B cell (primary cell): ENCODE data around the gene ZMYM2. TPM values are rescaled to one million over a fixed set of nuclear protein-coding genes. Genes with fewer than 3 reads are reported as not detected.

ENCODE experiments used
- ATAC-seq: fragments of 200-7000 bp; cut with Tn5 transposase; one replicate; pipeline ENCODE4 v1.10.0; 2021; ENCODE audit warnings: low read depth, mild to moderate bottlenecking, moderate number of reproducible peaks, moderate library complexity
- CTCF ChIA-PET: fragments of 350-600 bp; sonication (Branson Sonifier 250); formaldehyde crosslinking; loops from one replicate; lab custom pipeline; 2021; ENCODE audit warnings: antibody characterized with exemption, inconsistent platforms; lab: Charles Lee
- POLR2A ChIA-PET: fragments of 350-600 bp; sonication (Branson Sonifier 250); formaldehyde crosslinking; loops from one replicate; lab custom pipeline; 2021; ENCODE audit warnings: antibody characterized with exemption; lab: Charles Lee
- DNase-seq: peaks from one replicate; pipeline ENCODE4 v3.0.0; 2013
- H2AFZ ChIP-seq: 2 replicates; pipeline ENCODE4 v1.6.1; 2012; ENCODE audit warnings: mild to moderate bottlenecking, low read depth, low read length; ENCODE audit not compliant: insufficient read depth, poor library complexity, severe bottlenecking
- H3K27ac ChIP-seq, 2 donors: 1 replicate in 1 of 2; 2 replicates in 1 of 2; pipeline ENCODE4 v1.5.1; 2012 to 2013; ENCODE audit warnings: low read length in 2 of 2, mild to moderate bottlenecking in 2 of 2, moderate library complexity in 1 of 2
- H3K27me3 ChIP-seq, 4 experiments: fragments of 200-600 bp in 1 of 4; sonication (generic) in 1 of 4; replicated peaks in 1 of 4; 1 replicate in 2 of 4; 2 replicates in 2 of 4; pipeline versions ENCODE4 v1.6.1 to v1.7.0; 2013 to 2016; ENCODE audit warnings: low read length in 3 of 4, mild to moderate bottlenecking in 2 of 4, mixed read lengths in 1 of 4, moderate library complexity in 1 of 4; ENCODE audit not compliant: insufficient read depth in 4 of 4, control insufficient read depth in 3 of 4; ENCODE audit errors: control extremely low read depth in 1 of 4
- H3K36me3 ChIP-seq, 2 experiments: replicated peaks in 1 of 2; 1 replicate in 1 of 2; 2 replicates in 1 of 2; pipeline versions ENCODE4 v1.6.1 to v1.7.1; 2013; ENCODE audit warnings: low read length in 1 of 2; ENCODE audit not compliant: insufficient read depth in 2 of 2, control insufficient read depth in 1 of 2; ENCODE audit errors: control extremely low read depth in 1 of 2, extremely low read depth in 1 of 2
- H3K4me1 ChIP-seq, 2 donors: fragments of 200-600 bp in 1 of 2; sonication (generic) in 1 of 2; 1 replicate in 1 of 2; 2 replicates in 1 of 2; pipeline versions ENCODE4 v1.5.1 to v1.6.1; 2013 to 2017; ENCODE audit warnings: low read length in 2 of 2; ENCODE audit not compliant: control insufficient read depth in 2 of 2, insufficient read depth in 2 of 2
- H3K4me2 ChIP-seq: replicated peaks from 2 replicates; pipeline ENCODE3; 2012; ENCODE audit warnings: mild to moderate bottlenecking, low read depth, low read length; ENCODE audit not compliant: poor library complexity, severe bottlenecking
- H3K4me3 ChIP-seq, 5 experiments: fragments of 200-600 bp in 1 of 5; sonication (generic) in 1 of 5; 1 replicate in 3 of 5; 2 replicates in 2 of 5; pipeline versions ENCODE4 v1.5.1 to v1.7.0; 2011 to 2016; ENCODE audit warnings: low read length in 4 of 5, mild to moderate bottlenecking in 4 of 5, low read depth in 2 of 5, control low read depth in 1 of 5, moderate library complexity in 1 of 5; ENCODE audit not compliant: insufficient read depth in 1 of 5; ENCODE audit errors: control extremely low read depth in 1 of 5, extremely low read depth in 1 of 5
- H3K79me2 ChIP-seq: fragments of 200-600 bp; sonication (generic); one replicate; pipeline ENCODE4 v1.6.0; 2016; ENCODE audit warnings: low read length; ENCODE audit not compliant: control insufficient read depth, insufficient read depth
- H3K9ac ChIP-seq: fragments of 200-600 bp; sonication (generic); 2 replicates; pipeline ENCODE4 v1.6.1; 2017; ENCODE audit warnings: mild to moderate bottlenecking, low read length, moderate library complexity
- H3K9me3 ChIP-seq, 3 donors: one replicate each; pipeline versions ENCODE4 v1.6.1 to v1.7.1; 2013; ENCODE audit warnings: low read length in 2 of 3; ENCODE audit not compliant: control insufficient read depth in 2 of 3, insufficient read depth in 1 of 3; ENCODE audit errors: control extremely low read depth in 1 of 3
- H4K20me1 ChIP-seq: 2 replicates; pipeline ENCODE4 v1.6.0; 2012; ENCODE audit warnings: mild to moderate bottlenecking, low read length; ENCODE audit not compliant: insufficient read depth, control insufficient read depth, poor library complexity, severe bottlenecking
- H3K27ac Mint-ChIP-seq: one replicate; pipeline ENCODE4 v1.8.0; 2021; ENCODE audit warnings: mixed read lengths
- H3K27me3 Mint-ChIP-seq: one replicate; pipeline ENCODE4 v1.8.0; 2021; ENCODE audit warnings: mixed read lengths
- H3K4me1 Mint-ChIP-seq: one replicate; pipeline ENCODE4 v1.8.0; 2021; ENCODE audit warnings: mixed read lengths
- H3K4me3 Mint-ChIP-seq: one replicate; pipeline ENCODE4 v1.8.0; 2021; ENCODE audit warnings: mixed read lengths
- H3K9me3 Mint-ChIP-seq: one replicate; pipeline ENCODE4 v1.8.0; 2022; ENCODE audit warnings: mixed read lengths; ENCODE audit not compliant: insufficient read depth
- CTCF ChIP-seq: fragments of 200-600 bp; IDR thresholded peaks from one replicate; pipeline ENCODE4 v1.8.0; 2022; ENCODE audit warnings: antibody characterized with exemption, mild to moderate bottlenecking
- EZH2 ChIP-seq: IDR thresholded peaks from 2 replicates; pipeline ENCODE4 v1.6.1; 2012; ENCODE audit warnings: borderline replicate concordance, low read depth, mild to moderate bottlenecking, moderate library complexity, low read length; ENCODE audit not compliant: insufficient read depth, poor library complexity, severe bottlenecking
- WGBS: methylation state at CpG from one replicate; pipeline ENCODE4 v1.1.5; 2013; ENCODE audit warnings: missing lambda C conversion rate; ENCODE audit not compliant: insufficient coverage; 5-methylcytosine and 5-hydroxymethylcytosine counted together
- intact Hi-C: fragments of 100-400 bp; cut with micrococcal nuclease; formaldehyde crosslinking; loops from one replicate; pipeline ENCODE4 v1.10.0; 2022
- polyA plus RNA-seq: library from polyadenylated mRNA; depleted of rRNA; stranded (reverse); fragments of >200 nt; gene quantifications from 2 replicates; pipeline ENCODE4 v1.2.3, GENCODE V29; 2012
- total RNA-seq, 2 donors: library from RNA; stranded (reverse); fragments of 120-200 nt in 1 of 2; gene quantifications; 1 replicate in 1 of 2; 2 replicates in 1 of 2; pipeline versions ENCODE4 v1.2.3 to v1.2.4, GENCODE V29; 2013 to 2022

Gene ZMYM2
- total and polyA plus RNA-seq, 2 donors (not counting 1 experiment from before 2014, with no cell fraction given): 21.7 to 131 TPM

- Histone ChIP-seq H3K4me3 (no peak overlapping the region), H3K27ac (no peak overlapping the region), H3K4me1 (peaks cover 24 to 34% of the 10 kb centered on the region in 2 donors), H3K9me3 (peaks cover 0 to 10% (median 1%) of the 10 kb centered on the region in 3 donors), H2AFZ (no peak overlapping the region), H3K36me3 (no peaks in the 10 kb centered on the region), H4K20me1 (no peaks in the 10 kb centered on the region), H3K9ac (no peak overlapping the region), H3K79me2 (no peaks in the 10 kb centered on the region), H3K27me3 (peaks cover 0 to 41% (median 26%) of the 10 kb centered on the region in 4 experiments), H3K4me2 (no peak overlapping the region)
- intact Hi-C loops: no loop called here
- WGBS: 83% methylated on average over 2 of the region's 4 CpGs
- POLR2A ChIA-PET: no interaction called here
- ATAC-seq (no peak), DNase-seq (no peak)
- TF ChIP-seq EZH2: no peak
- TF ChIP-seq CTCF: no peak
- peak overlapping the region; percentile 30 for H3K4me3 Mint-ChIP-seq
- peaks cover 8% of the 10 kb centered on the region for H3K4me1 Mint-ChIP-seq
- CTCF ChIA-PET: interaction anchor here (1.0 kb wide), 1 partner anchor 18 kb away, joined by 3 read pairs; no protein-coding TSS in a partner anchor
- H3K27me3 Mint-ChIP-seq: peaks cover 27% of the 10 kb centered on the region
- H3K9me3 Mint-ChIP-seq: no peaks in the 10 kb centered on the region
- H3K27ac Mint-ChIP-seq: no peak overlapping the region
Observed at GRCh38 chr13:20125129-20125782, 166.7 kb downstream of the ZMYM2 start.

- Histone ChIP-seq H3K27me3 (peaks cover 0 to 45% (median 28%) of the 10 kb centered on the region in 4 experiments), H3K9ac (no peak overlapping the region), H3K4me3 (no peak overlapping the region), H2AFZ (no peak overlapping the region), H3K9me3 (peaks cover 0 to 10% (median 1%) of the 10 kb centered on the region in 3 donors), H4K20me1 (no peaks in the 10 kb centered on the region), H3K27ac (no peak overlapping the region), H3K79me2 (no peaks in the 10 kb centered on the region), H3K4me1 (peaks cover 24 to 34% of the 10 kb centered on the region in 2 donors), H3K4me2 (no peak overlapping the region), H3K36me3 (no peaks in the 10 kb centered on the region)
- WGBS: 87% methylated on average over 3 of the region's 4 CpGs
- no peak overlapping the region for H3K27ac Mint-ChIP-seq
- peaks cover 27% of the 10 kb centered on the region for H3K27me3 Mint-ChIP-seq
- no peaks in the 10 kb centered on the region for H3K9me3 Mint-ChIP-seq
- ChIA-PET POLR2A (no interaction called here), CTCF (interaction anchor here (1.0 kb wide), 1 partner anchor 19 kb away, joined by 3 read pairs; no protein-coding TSS in a partner anchor)
- intact Hi-C loops: no loop called here
- peak overlapping the region; percentile 30 for H3K4me3 Mint-ChIP-seq
- H3K4me1 Mint-ChIP-seq: peaks cover 8% of the 10 kb centered on the region
- no peak for TF ChIP-seq EZH2
- no peak for ATAC-seq
- DNase-seq: no peak
Observed at GRCh38 chr13:20125783-20126165, 167.2 kb downstream of the ZMYM2 start.
